GM21526 (cell line): Measurements from ENCODE around the gene ZGRF1.
A peak's percentile ranks its signal among the peaks of the same experiment; 100 is the strongest.
"Not testable (repeated sequence)": the region's sequence is repeated elsewhere in the genome, so short reads cannot be mapped to it uniquely, and the experiment has no call there.

ENCODE experiments used
- ATAC-seq: cut with Tn5 transposase; IDR thresholded peaks from one replicate; pipeline ENCODE4 v1.9.1; 2021; ENCODE audit warnings: moderate library complexity; ENCODE audit not compliant: unreplicated experiment, low FRiP score

ZGRF1 gene

DNA sequence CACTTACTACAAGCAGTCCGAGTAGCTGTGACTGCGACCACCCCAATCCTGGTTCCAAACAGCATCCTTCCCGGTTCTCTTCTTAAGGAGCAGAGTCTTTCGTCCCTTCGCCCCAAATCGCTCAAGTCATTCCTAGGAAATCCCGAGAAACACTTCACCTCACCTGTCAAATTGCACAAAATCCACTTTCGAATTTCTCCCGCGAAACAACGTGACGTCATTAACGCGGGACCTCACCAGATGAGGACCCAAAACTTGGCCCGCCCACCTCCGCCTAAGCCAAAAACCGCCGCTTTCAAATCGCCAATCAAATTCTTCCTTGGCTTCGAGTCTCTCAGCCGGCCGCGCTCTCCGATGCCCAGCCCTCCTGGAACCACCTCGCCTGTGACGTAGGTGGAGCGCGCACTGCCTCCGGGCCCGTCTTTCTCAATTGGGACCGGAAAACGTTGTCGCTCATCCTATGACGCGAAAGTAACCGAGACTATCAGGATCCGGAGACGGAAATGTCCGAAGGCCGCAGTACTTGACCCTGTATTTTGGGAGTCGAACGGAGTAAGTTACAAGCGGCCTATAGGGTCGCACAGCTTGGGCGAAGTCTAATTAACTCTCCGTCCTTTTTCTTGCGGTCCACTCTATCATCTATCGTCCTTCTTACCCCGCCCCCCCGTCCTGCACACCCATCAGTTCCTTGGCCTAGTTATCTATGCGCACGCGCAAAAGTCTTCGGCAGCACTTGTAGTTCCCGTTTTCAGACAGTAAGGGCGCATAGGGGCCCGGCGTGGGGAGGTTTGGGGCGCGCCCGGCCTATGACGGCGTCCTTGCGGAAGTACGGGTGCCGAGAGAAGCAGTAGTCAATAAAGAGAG is at the start of gene ZGRF1, which contains the start of gene LARP7:
Gene ZGRF1, minus strand, starts transcription at position 222 of the 864 bp plus-strand sequence. CDS start 3,733 bp downstream, outside the sequence.
Gene LARP7, plus strand, starts transcription at position 456 of the 864 bp plus-strand sequence. CDS start 7,527 bp downstream, outside the sequence.
- ATAC-seq = peak; percentile 86

DNA sequence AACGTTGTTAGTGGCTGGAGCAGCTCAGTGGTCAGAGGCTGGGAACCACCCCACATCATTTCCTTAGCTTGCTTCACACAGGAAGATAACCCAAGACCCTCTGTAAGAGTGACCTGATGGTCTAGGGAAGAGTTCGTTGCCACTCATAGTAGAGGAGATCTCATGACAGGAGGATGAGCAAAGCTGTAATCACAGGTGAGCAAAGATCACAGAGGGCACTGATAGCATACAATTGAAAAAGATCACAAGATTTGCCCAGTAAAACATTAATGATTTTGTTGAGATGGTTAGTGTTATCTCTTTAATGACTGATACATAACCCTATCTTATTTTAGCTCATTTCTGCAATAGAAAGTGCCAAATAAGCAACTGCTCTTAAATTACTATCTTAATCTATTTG is 44.3 kb upstream of the ZGRF1 start:
- no peak for ATAC-seq

GRCh38 chr4:112677519-112678091 is 40.9 kb upstream of the ZGRF1 start:
- no peak for ATAC-seq

DNA sequence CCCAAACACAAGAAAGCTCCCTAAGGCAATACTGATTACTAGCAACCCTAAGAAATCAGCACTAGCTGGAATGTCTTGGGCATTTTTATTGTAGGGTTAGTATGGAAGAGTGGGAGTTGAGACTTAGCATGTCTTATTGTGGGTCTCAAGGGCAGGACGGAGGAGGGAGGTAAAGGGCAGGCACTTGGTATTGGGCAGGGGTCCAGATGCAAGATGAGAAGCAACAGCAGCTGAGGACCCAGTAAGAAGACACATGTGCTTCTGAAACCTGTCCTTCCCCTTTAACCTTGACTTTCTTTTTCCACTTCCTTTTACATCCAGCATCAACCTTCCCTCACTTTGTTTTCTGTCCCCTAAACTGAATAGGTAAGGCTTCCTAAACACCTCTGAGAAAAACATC is 37.7 kb upstream of the ZGRF1 start:
- ATAC-seq = no peak

DNA sequence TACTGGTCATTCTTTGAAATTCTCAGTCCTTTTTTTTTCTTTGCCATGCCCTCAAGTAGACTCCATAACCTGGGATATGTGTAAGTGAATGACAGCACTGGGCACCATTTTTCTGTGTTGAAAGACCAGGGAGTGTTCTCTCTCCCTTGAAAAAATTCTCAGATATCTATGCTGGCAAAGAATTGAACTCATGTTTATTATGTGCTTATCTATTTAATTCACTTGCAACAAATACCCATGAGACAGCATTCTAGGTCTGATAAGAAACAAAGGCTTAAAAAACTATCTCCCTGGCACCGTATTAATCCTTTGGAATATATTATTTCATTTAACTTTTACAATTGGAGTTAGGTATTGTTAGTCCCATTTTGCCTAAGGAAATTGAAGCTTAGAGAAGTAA is 37.0 kb upstream of the ZGRF1 start:
- ATAC-seq = no peak

DNA sequence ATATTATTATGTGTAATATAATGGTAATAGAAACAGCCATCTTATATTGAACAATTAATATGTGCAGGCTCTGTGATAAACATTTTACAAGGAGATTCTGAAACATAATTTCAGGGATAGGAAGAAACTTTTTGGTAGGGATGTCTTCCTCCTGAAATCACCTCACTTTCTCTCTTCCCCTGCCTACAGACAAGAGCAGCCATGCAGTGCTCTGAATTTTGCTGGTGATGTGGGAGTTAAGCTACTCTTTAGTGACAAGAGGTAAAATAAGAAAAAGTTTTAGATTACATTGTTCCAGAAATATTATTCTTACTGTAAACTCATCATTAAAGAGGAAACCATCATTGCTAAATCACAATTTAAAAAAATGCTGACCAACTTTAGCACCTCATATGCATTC is 36.4 kb upstream of the ZGRF1 start:
- no peak for ATAC-seq

DNA sequence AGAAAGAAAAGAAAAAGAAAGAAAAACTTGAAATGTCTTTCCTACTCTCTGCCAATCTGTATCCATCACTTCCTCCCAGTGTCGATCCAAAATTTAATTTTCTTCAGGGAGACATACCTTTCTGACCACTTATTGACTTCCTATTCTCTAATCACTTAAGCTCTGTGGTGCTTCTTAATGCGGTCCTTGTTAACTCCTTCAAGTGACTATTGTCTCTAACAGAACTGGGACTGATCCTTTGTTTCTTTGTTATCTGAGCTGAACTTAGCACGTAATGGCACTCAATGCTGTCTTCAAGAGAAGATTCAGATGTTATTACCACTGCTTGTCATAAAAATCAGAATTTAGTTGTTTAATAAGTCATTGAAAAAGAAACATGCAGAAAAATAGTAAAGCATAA is 31.4 kb upstream of the ZGRF1 start:
- no peak for ATAC-seq

DNA sequence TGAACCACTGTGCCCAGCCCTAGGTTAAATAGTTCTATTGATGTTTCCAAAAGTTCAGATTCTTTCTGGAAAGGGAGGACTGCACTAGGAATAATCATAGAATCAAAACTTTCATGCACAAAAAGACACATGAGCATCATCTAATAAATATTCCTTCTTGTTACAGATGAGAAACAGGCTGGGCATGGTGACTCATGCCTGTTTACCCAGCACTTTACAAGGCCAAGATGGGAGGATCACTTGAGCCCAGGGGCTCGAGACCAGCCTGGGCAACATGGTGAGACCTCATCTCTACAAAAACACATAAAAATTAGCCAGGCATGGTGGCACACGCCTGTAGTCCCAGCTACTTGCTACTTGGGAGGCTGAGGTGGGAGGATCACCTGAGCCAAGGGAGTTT is 27.9 kb upstream of the ZGRF1 start:
- no peak for ATAC-seq

DNA sequence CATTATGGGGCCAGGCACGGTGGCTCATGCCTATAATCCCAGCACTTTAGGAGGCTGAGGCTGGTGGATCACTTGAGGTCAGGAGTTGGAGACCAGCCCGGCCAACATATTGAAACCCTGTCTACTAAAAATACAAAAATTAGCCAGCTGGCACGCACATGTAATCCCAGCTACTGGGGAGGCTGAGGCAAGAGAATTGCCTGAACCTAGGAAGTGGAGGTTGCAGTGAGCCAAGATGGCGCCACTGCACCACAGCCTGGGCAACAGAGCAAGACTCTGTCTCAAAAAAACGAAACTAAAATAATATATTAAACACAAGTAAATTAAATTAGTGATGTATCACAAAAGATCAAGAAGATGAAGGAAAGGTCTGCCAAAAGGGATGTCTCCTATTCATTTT is 19.4 kb upstream of the ZGRF1 start:
- not testable (repeated sequence) for ATAC-seq

DNA sequence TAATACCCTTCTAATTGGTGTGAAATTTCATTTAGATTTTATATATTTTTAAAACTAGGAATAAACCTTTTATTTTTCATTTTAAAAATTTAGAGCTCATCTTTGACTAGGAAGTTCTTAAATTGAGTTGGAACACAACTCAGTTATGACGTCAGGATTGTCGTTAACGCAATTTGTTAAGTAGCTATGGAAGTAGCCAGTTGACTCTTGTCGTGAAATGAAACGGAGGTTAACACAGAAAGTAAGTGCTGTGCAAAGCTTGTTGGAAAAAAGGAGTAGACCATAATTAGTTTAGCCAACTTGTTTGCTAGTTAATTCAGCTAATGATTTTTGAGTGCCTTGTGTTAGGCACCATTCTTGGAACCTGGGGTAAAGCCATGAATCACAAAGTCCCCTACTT is 18.6 kb upstream of the ZGRF1 start:
- ATAC-seq = no peak

DNA sequence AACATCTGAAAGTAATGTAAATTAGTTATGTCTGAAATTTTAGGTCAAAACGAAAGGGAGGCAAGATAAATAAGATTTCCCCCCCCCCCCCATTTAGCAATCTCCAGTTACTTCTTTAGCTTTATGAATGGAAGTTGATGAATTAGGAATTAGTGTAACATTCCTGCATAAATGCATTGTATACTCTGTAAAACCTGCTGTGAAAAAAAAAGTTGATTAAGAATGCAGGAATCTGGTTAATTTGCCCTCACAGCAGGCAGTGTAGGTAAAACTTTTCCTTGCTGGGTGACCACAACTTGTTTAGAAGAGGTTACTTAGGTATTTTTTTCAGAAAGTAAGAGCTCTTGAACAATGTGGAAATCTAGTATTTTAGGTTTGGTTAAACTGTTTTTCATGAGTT is 15.5 kb upstream of the ZGRF1 start:
- ATAC-seq = no peak

GRCh38 chr4:112651641-112652040 is 14.9 kb upstream of the ZGRF1 start:
- no peak for ATAC-seq

GRCh38 chr4:112650332-112650731 is 13.6 kb upstream of the ZGRF1 start:
- no peak for ATAC-seq

DNA sequence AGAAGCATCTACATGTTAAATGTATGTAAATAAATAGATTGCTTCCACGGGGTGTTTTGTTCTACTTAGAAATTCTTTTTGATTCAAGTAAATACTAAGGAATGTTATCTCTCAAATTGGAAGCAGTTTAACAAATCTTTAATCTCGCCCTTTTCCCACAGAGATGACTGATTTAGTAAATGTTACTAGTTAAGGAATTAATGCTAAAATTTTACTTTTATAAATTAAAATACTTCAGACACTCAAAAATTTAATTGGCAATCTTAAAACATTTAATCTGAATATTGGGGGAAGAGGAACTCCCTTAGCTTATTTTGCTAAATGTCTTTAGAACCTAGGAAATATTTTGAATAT is 12.3 kb upstream of the ZGRF1 start:
- ATAC-seq = no peak

- no peak for ATAC-seq
These were observed 11.8 kb upstream of the ZGRF1 start for GRCh38 chr4:112648263-112649054.

- ATAC-seq = no peak
These were observed 11.1 kb upstream of the ZGRF1 start for GRCh38 chr4:112647785-112648184.

- no peak for ATAC-seq
These were observed 10.2 kb upstream of the ZGRF1 start for GRCh38 chr4:112646632-112647537.

- no peak for ATAC-seq
These were observed 9.0 kb upstream of the ZGRF1 start for GRCh38 chr4:112645541-112646329.
